Ascending aorta (tissue), 2 donors: ENCODE data around the gene KDM3B. TPM values are rescaled to one million over a fixed set of nuclear protein-coding genes. Genes with fewer than 3 reads are reported as not detected.
"Not testable (repeated sequence)": the region's sequence is repeated elsewhere in the genome, so short reads cannot be mapped to it uniquely, and the experiment has no call there.

ENCODE experiments used
- DNase-seq, 2 donors: peaks; one replicate each; pipeline ENCODE4 v3.0.0-alpha.2; 2019; ENCODE audit warnings: low spot score in 2 of 2
- H3K27ac ChIP-seq, 2 donors: fragments of 200-600 bp; sonication (generic); one replicate each; pipeline ENCODE4 v1.5.1; 2016 to 2017; ENCODE audit warnings: mild to moderate bottlenecking in 1 of 2
- H3K27me3 ChIP-seq: fragments of 200-600 bp; sonication (generic); one replicate; pipeline ENCODE4 v1.5.1; 2017
- H3K36me3 ChIP-seq, 2 donors: fragments of 200-600 bp; sonication (generic); one replicate each; pipeline ENCODE4 v1.5.1; 2016
- H3K4me1 ChIP-seq, 2 donors: fragments of 200-600 bp; sonication (generic); one replicate each; pipeline ENCODE4 v1.5.1; 2016 to 2017; ENCODE audit warnings: mild to moderate bottlenecking in 1 of 2
- H3K4me3 ChIP-seq, 2 donors: fragments of 200-600 bp; sonication (generic); one replicate each; pipeline ENCODE4 v1.5.1; 2016 to 2017; ENCODE audit warnings: mild to moderate bottlenecking in 1 of 2
- H3K9me3 ChIP-seq, 2 donors: fragments of 200-600 bp; sonication (generic); one replicate each; pipeline ENCODE4 v1.5.1; 2016
- CTCF ChIP-seq, 3 experiments: fragments of 200-600 bp in 2 of 3; fragments of 450-650 bp in 1 of 3; sonication (generic) in 2 of 3; IDR thresholded peaks; one replicate each; pipeline ENCODE4 v1.5.1; 2016 to 2019; ENCODE audit warnings: antibody characterized with exemption in 3 of 3, mild to moderate bottlenecking in 1 of 3, moderate library complexity in 1 of 3
- intact Hi-C: fragments of 100-400 bp; cut with DNase I; formaldehyde crosslinking; loops from one replicate; pipeline ENCODE4 v1.15.1; 2023
- total RNA-seq: library from RNA; depleted of rRNA; stranded (reverse); fragments of >200 nt; gene quantifications from one replicate; pipeline ENCODE4 v1.1.0, GENCODE V29; 2016

Gene KDM3B
- total RNA-seq, 1 donor from 2014 or later = 33.4 TPM

GRCh38 chr5:138469540-138470321 lies 117.2 kb downstream of the KDM3B start:
- Histone ChIP-seq H3K27ac (peak overlapping the region in 1 of 2 donors; percentile 7), H3K27me3 (no peaks in the 10 kb centered on the region), H3K9me3 (no peaks in the 10 kb centered on the region), H3K4me3 (no peak overlapping the region), H3K36me3 (peaks cover 9 to 23% of the 10 kb centered on the region in 2 donors), H3K4me1 (peaks cover 9 to 19% of the 10 kb centered on the region in 2 donors)
- no peak for TF ChIP-seq CTCF (IDR thresholded peaks at IDR 0.05)
- intact Hi-C loops = loop anchor here (10.0 kb wide), 1 partner anchor 105 kb away; the partner anchor contains the start of gene HSPA9
- DNase-seq = peak in 1 of 2 donors; percentile 87

DNA sequence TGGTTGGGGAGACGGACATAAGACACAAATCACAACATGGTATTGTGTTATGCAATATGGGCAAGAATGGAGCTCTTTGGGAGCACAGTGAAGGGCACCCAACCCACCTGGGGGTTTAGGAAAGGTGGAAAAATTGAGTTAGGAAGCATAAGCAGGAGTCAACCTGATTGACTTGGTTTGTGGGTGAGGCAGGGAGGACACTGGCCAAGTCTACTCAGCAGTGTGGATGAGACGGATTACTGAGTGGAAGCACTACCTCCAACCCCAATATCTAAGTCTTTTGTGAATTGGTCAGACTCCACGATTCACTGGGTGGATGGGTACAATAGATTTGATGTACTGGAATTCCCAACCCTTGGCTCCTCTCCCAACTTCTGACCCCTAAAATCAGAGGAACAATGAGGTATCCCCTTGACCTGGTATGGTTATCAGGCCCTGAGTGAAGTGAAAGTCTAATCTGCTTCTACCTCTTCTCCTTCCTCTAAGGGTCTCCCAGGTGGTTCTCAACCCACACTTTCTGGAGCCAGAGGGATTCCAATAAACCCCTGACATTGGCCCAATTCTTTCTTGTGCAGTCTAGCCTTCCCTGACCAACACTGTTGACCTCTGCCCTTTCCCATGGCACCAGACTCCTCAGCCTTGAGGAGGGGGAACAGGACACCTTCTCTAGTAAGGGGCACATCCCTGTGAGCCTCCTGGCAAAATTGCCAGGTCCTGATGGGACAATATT lies 118.0 kb downstream of the KDM3B start:
- no peak for TF ChIP-seq CTCF (IDR thresholded peaks at IDR 0.05)
- peaks cover 9 to 23% of the 10 kb centered on the region in 2 donors for H3K36me3 ChIP-seq
- no peaks in the 10 kb centered on the region for H3K27me3 ChIP-seq
- peak in 1 of 2 donors; percentile 80 for DNase-seq
- peak overlapping the region in 1 of 2 donors; percentile 7 for H3K27ac ChIP-seq
- no peaks in the 10 kb centered on the region for H3K9me3 ChIP-seq
- peaks cover 9 to 19% of the 10 kb centered on the region in 2 donors for H3K4me1 ChIP-seq
- H3K4me3 ChIP-seq = no peak overlapping the region
- intact Hi-C loops = no loop called here

- DNase-seq = no peak
- no peak for TF ChIP-seq CTCF (IDR thresholded peaks at IDR 0.05)
- H3K4me3 ChIP-seq = no peak overlapping the region
- no peaks in the 10 kb centered on the region for H3K27me3 ChIP-seq
- H3K4me1 ChIP-seq = peaks cover 9 to 19% of the 10 kb centered on the region in 2 donors
- H3K36me3 ChIP-seq = peaks cover 9 to 21% of the 10 kb centered on the region in 2 donors
- H3K27ac ChIP-seq = peak overlapping the region in 1 of 2 donors; percentile 2
- no peaks in the 10 kb centered on the region for H3K9me3 ChIP-seq
- intact Hi-C loops = no loop called here
These were observed 118.5 kb downstream of the KDM3B start for GRCh38 chr5:138471052-138471361.

DNA sequence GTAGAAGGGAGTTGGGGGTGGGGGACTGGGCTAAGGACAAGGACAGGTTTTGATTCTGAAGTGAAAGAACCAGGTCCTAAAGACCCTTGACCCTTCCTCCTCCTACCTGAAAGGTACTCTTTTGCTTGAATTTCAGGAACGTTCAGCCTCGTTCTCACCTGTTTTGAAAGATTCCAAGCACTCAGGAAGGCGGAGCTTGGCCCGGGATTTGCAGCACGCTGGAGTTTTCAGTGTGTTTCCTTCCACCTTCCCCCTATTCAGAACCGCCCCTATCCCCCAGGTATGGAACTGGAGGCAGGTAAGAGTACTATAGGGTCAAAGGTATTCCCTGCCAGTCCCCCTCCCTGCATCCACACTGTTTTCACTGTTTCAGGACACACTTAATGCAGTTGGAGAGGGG lies 119.9 kb downstream of the KDM3B start:
- no peak overlapping the region for H3K27ac ChIP-seq
- peaks cover 0 to 6% of the 10 kb centered on the region in 2 donors for H3K4me1 ChIP-seq
- intact Hi-C loops = no loop called here
- no peaks in the 10 kb centered on the region for H3K27me3 ChIP-seq
- DNase-seq = no peak
- H3K9me3 ChIP-seq = no peaks in the 10 kb centered on the region
- no peak for TF ChIP-seq CTCF (IDR thresholded peaks at IDR 0.05)
- peaks cover 1 to 7% of the 10 kb centered on the region in 2 donors for H3K36me3 ChIP-seq
- H3K4me3 ChIP-seq = no peak overlapping the region

- intact Hi-C loops, DNase-seq, H3K27me3 ChIP-seq, H3K27ac ChIP-seq, H3K4me3 ChIP-seq, H3K4me1 ChIP-seq, H3K36me3 ChIP-seq, H3K9me3 ChIP-seq: not testable (repeated sequence)
These were observed 120.7 kb downstream of the KDM3B start for GRCh38 chr5:138473151-138473550.

GRCh38 chr5:138476918-138477317 lies 124.4 kb downstream of the KDM3B start:
- no peak for DNase-seq
- Histone ChIP-seq H3K27ac (no peak overlapping the region), H3K27me3 (no peaks in the 10 kb centered on the region), H3K36me3 (no peaks in the 10 kb centered on the region), H3K4me3 (no peak overlapping the region), H3K4me1 (no peaks in the 10 kb centered on the region), H3K9me3 (no peaks in the 10 kb centered on the region)
- intact Hi-C loops = no loop called here
- no peak for TF ChIP-seq CTCF (IDR thresholded peaks at IDR 0.05)
